ENCODE measurements around the gene VAT1L.
"Not testable (repeated sequence)": the region's sequence is repeated elsewhere in the genome, so short reads cannot be mapped to it uniquely, and the experiment has no call there.

The VAT1L gene

DNA sequence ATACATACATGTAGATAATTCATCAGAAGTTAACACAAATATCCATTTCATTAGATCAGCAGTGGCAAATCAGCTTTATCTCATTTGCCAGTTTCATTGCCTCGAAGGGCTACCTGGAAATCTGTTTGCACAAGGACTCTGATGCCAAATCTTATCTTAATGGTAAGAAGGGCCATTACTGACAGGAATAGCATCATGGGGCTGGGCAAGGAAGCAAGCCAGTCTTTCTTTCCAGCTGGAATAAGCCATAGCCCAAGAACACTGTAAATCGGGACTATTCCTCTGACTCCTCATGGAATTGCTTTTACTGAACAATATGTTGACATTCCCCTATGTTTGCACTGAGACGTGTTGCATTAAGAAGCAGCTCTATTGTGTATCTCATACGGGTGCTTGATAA is 132.6 kb downstream of the VAT1L start:
- no peak for DNase-seq
- in situ Hi-C loops (cut with HindIII; ENCODE audit: low pct_ligation_motif_present, low pct_unique_long_range_greater_than_20kb, low sequenced_read_pairs), result no loop called here

DNA sequence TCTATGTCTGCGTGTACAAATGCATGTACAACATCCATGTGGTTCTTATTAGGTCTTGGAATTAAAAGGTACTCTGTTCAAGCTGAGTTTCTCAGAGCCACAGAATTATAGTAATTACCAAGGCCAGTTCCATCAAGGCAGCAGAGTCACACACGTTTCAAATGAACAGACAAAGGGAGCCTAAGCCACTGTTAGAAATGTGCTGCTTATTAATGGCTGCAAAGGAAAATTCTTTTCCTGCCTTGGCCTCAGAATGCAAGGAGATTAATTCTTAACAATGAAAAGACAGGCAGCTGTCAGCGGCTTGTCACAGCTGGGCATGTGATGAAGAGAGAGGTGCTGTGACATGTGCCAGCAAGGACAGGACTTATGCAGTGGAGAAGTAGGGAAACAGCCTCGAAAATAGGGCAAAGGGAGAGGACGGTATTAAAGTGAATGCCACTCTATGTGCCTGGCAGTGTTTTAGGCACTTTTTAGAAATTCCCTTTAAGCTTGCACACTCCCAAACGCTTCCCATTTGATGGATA is 133.9 kb downstream of the VAT1L start:
- in situ Hi-C loops (cut with HindIII; ENCODE audit: low pct_ligation_motif_present, low pct_unique_long_range_greater_than_20kb, low sequenced_read_pairs), result no loop called here
- DNase-seq, result no peak

DNA sequence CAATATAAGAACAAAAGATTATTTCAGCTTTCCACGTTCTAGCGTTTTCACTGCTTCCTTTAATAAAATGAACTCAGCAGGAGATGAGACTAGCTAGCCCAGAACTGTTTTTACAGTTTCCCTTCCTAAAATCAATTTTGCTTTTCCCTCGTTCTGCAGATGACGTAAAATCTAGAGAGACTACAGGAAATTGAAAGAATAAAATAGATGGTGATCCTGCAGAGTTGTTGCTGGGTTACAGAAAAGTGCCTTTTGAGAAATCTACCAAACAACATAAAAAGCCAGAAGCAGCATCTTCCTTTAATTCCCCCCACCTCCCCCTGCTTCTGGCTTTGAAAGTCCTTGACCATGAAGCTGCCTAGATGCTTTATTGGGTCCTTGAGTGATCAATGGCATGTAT is 137.2 kb downstream of the VAT1L start:
- in situ Hi-C loops (cut with HindIII; ENCODE audit: low pct_ligation_motif_present, low pct_unique_long_range_greater_than_20kb, low sequenced_read_pairs), result no loop called here
- DNase-seq, result no peak

DNA sequence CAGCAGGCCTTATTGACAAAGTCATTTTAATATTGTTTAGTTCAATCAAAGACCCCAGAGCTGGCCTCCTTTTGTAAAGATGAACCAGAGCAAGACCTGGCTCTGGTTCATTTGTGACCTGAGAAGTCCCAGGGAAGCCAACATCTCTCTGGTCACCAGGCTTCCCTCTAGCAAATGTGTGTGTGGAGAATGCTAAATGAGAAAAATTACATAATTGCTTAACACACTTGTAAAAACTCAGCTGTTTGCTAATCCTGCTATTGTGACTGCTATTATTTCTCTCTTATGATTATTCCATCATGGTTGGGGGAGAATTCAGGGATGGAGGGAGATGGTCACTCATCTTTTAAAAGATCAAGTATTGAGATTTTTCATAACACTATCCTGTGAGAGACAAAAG is 139.7 kb downstream of the VAT1L start:
- no peak for DNase-seq
- in situ Hi-C loops (cut with HindIII; ENCODE audit: low pct_ligation_motif_present, low pct_unique_long_range_greater_than_20kb, low sequenced_read_pairs), result no loop called here

DNA sequence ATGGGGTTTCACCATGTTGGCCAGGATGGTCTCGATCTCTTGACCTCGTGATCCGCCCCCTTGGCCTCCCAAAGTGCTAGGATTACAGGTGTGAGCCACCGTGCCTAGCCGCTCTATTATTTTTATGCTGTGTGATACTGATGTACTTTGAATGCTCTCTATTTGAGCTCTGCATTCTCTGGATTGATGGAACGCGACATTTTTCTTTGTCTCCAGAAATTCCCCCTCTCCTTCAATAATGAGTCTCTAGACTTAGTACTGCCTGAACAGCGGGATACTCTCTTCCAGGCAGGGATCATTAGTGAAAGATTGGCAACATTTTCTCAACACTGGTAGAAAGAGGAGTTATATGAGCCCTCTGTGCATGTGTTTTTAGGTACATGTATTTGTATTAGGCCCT is 140.6 kb downstream of the VAT1L start:
- in situ Hi-C loops (cut with HindIII; ENCODE audit: low pct_ligation_motif_present, low pct_unique_long_range_greater_than_20kb, low sequenced_read_pairs), result no loop called here
- no peak for DNase-seq

DNA sequence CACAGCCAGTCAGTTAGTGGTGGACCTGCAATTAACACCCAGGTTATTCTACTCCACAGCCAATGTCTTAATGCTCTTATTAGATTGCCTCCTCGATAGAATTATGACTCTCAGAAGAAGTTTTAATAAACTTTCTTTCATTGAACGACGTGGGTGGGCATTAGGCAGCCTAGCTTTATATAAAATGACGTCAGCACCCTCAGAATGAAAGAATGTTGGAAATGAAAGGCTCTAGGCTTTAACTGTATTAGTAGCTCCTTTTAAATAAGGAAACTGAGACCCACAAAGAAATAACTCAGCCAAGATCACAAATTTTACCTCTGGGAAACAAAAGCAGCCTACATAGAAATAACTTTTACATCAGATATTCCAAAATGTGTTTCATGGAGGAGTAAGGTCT is 142.7 kb downstream of the VAT1L start:
- in situ Hi-C loops (cut with HindIII; ENCODE audit: low pct_ligation_motif_present, low pct_unique_long_range_greater_than_20kb, low sequenced_read_pairs), result no loop called here
- no peak for DNase-seq

DNA sequence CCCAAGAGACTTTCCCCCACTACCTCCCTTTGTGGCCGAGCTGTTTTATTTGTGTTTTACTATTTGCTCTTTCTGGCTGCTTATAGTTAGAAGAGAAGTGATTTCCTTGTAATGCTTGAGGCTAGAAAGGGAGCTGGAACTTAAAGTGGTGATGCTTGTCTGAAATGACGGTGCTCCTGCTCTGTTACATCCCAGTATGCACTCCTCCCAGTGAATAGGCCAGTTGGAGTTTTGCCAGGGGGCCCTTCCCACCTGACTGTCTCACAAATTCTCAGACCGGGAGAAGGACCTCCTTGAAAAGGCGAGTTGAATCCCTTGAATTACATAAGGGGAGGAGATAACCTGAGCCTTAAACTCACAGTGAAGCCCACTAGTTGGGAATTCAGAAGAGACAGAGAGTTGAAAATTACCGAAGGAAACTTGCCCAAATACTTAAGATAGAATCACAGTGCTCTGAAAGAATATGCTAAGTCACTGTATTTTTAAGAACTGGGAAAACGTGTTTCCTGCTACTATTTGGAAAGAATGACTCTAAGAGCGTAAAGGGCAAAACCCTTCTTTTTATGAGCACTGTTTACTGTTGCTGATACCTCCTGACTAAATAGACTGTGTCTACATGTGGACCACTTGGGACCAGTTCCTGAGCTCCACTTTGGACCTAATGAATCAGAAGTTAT is 149.2 kb downstream of the VAT1L start:
- in situ Hi-C loops (cut with HindIII; ENCODE audit: low pct_ligation_motif_present, low pct_unique_long_range_greater_than_20kb, low sequenced_read_pairs), result no loop called here
- DNase-seq, result no peak

DNA sequence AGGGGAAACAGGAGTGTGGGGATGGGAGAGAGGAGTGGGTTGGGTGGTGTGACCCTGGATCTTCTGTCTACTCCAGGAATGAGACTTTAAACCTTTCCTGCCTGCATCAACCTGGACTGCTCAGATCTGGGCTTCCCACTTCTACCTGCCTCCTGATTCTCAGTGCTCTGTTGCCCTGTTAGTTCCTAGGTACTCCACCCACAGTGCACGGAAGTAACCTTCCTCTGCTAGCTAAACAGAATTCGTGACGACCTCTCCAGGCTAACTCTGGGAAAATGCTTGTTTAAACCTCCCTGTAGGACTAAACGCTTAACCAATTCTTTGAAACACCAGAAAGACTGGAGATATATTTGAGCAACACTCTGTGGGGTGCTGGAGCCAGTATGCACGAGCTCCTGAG is 150.5 kb downstream of the VAT1L start:
- no peak for DNase-seq
- in situ Hi-C loops (cut with HindIII; ENCODE audit: low pct_ligation_motif_present, low pct_unique_long_range_greater_than_20kb, low sequenced_read_pairs), result no loop called here

DNA sequence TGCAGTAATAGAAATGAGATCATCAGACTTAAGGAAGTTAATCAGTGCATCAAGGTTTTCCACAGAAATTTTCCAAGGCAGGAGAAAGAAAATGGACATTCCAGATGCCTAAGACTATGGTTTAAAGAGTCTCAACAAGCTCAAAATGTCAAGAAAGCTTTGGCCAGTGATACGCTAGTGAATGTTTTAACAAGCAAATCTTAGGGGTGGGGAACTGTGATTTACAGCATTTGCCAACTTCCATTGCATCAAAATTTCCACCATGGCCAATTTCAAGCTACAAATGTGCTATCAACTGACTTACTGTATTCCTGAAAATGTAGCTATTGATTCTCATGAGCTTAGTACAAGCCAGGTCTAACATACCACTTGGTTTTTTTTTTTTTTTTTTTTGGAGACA is 151.6 kb downstream of the VAT1L start:
- in situ Hi-C loops (cut with HindIII; ENCODE audit: low pct_ligation_motif_present, low pct_unique_long_range_greater_than_20kb, low sequenced_read_pairs), result no loop called here
- no peak for DNase-seq

DNA sequence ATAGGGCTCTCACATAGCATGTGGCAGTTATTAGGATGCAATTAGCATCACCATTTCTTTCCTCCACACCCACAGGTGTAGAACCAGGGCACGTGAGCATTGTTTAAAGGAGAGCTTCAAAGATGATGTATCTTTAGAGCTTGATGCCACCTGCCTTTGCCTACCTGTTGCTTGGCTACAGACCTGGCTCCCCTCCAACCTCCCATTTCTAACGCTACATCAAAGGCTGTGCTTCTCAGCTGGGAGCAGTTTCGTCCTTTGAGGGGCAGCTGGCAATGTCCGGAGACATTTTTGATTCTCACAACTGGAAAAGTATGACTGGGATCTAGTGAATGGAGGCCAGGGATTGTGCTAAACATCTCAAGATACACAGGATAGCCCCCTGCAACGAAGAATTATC is 155.4 kb downstream of the VAT1L start:
- in situ Hi-C loops (cut with HindIII; ENCODE audit: low pct_ligation_motif_present, low pct_unique_long_range_greater_than_20kb, low sequenced_read_pairs), result no loop called here
- DNase-seq, result no peak

DNA sequence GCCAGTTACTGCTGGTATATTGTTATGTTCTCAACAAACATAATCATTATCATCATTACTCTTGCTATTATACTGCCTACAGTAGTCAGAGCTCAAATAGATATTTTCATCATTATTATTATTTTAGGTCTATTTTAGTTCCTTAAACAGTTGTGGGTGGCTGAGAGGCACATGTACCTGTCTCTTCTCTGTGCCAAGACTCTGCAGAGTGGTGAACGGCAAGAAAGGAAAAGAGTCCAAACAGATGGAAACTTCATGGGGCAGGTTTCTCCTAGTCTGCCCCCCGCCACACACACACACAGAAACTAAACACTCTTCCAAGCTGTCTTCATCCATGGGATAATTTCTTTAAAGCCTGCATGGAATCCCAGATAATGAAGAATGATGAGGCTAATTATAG is 156.3 kb downstream of the VAT1L start:
- in situ Hi-C loops (cut with HindIII; ENCODE audit: low pct_ligation_motif_present, low pct_unique_long_range_greater_than_20kb, low sequenced_read_pairs), result no loop called here

DNA sequence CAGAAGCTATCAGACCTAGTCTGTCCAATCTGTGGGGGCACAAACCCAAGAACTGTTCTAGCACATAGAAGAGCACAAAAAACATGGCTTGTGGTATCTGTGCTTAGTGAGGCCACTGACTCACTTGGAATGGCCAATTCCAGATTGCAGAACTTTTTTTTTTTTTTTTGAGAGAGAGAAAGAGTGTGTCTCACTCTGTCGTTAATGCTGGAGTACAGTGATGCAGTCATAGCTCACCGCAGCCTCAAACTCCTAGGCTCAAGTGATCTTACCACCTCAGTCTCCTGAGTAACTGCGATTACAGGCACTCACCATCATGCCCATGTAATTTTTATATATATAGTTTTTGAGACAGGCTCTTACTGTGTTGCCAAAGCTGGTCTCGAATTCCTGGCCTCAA is 156.8 kb downstream of the VAT1L start:
- in situ Hi-C loops (cut with HindIII; ENCODE audit: low pct_ligation_motif_present, low pct_unique_long_range_greater_than_20kb, low sequenced_read_pairs), result no loop called here
- DNase-seq, result no peak

More for the DNA sequence above, 156.3 kb downstream of the VAT1L start:
- no peak for DNase-seq

DNA sequence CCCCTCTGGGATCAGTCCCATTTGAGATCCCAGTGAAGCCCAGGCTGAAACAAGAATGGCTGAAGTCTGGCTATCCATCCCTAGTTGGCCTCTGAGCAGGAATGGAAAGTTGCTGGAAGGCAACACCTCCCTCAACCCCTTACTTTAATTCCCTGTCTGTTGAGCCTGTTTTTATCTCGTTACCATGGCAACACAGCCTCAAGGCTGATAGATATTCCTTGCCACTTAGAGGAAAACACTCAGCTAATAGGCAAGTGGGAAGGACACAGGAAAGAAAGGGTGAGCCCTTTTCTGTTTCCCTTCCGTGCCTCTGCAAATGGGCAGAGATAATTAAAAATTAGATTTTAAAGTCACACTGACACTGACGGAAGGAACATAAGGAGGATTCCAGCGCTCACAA is 158.5 kb downstream of the VAT1L start:
- in situ Hi-C loops (cut with HindIII; ENCODE audit: low pct_ligation_motif_present, low pct_unique_long_range_greater_than_20kb, low sequenced_read_pairs), result no loop called here
- no peak for DNase-seq

DNA sequence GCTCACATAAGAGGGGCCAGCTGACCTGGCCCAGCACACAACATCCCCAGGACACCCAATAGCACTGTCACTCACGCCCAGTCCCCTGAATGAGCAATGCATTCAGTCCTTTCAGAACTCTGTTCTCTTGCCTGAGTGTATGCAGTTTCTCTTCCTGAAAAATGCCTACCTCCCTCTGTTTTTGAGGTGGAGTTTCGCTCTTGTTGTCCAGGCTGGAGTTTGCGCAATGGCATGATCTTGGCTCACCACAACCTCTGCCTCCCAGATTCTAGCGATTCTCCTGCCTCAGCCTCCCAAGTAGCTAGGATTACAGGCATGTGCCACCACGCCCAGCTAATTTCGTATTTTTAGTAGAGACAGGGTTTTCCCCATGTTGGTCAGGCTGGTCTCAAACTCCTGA is 159.2 kb downstream of the VAT1L start:
- in situ Hi-C loops (cut with HindIII; ENCODE audit: low pct_ligation_motif_present, low pct_unique_long_range_greater_than_20kb, low sequenced_read_pairs); DNase-seq: not testable (repeated sequence)

DNA sequence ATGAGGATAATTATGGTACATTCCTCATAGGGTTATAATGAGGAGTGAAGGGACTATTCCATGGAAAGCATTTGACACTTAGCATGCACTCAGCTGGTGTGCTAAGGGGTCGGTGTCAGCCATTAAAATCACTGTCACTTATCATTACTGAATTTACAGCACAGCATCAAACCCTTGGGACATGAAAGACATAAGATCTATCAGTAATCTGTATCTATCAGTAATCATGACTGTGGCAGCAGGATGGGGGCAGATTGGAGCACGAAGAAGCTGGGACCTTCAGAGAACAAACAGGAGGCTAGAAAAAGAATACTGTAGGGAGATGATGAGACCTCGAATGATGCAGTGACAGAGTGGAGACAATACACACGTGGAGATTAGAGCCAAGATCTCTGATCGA is 160.5 kb downstream of the VAT1L start:
- DNase-seq, result no peak
- in situ Hi-C loops (cut with HindIII; ENCODE audit: low pct_ligation_motif_present, low pct_unique_long_range_greater_than_20kb, low sequenced_read_pairs), result no loop called here

DNA sequence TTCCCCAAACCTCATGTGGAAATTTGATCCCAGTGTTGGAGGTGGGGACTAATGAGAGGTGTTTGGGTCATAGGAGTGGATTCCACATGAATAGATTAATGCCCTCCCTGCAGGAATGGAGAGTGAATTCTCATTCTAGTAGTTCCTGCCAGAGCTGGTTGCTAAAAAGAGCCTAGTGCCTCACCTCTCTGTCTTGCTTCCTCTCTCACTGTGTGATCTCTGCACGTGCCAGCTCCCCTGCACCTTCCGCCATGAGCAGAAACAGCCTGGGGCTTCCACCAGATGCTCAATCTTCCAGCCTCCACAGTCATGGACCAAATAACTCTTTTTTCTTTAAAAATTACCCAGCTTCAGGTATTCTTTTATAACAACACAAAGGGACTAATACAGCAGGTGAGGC is 161.1 kb downstream of the VAT1L start:
- in situ Hi-C loops (cut with HindIII; ENCODE audit: low pct_ligation_motif_present, low pct_unique_long_range_greater_than_20kb, low sequenced_read_pairs), result no loop called here
- DNase-seq, result no peak

DNA sequence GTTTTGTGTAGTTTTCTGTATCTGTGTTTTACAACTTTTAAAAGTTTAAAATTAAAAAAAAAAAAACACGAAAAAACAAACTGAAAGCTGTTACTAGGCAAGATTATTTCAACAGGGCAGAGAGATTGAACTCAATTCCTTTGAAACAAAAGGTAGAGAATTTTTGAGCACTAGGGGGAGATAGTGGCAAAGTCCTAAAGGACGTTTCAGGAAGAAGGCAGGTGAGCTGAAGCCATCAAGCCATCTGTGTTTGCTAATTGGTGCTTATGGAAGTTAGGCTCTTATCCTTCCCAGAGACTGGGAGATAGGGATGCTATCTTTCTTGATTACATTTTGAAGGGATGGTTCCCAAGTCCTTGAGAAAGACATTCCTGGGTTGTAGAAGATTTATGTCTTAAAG is 163.4 kb downstream of the VAT1L start:
- in situ Hi-C loops (cut with HindIII; ENCODE audit: low pct_ligation_motif_present, low pct_unique_long_range_greater_than_20kb, low sequenced_read_pairs), result no loop called here

DNA sequence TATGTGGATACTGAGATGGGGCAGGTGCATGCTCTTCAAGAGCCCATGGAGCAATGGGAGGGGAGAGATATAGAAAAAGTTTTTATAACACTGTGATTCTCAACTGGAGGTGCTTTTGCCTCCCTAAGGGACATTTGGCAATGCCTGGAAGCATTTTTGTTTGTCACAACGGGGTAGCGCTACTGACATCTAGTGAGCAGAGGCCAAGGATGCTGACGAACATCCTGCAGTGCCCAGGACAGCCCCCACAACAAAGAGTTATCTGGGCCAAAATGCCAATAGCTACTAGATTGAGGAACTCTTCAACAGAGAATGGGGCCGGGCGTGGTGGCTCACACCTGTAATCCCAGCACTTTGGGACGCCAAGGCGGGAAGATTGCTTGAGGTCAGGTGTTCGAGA is 166.8 kb downstream of the VAT1L start:
- in situ Hi-C loops (cut with HindIII; ENCODE audit: low pct_ligation_motif_present, low pct_unique_long_range_greater_than_20kb, low sequenced_read_pairs), result no loop called here
- DNase-seq, result no peak

More for the DNA sequence above, 163.4 kb downstream of the VAT1L start:
- peak; percentile 39 for DNase-seq

DNA sequence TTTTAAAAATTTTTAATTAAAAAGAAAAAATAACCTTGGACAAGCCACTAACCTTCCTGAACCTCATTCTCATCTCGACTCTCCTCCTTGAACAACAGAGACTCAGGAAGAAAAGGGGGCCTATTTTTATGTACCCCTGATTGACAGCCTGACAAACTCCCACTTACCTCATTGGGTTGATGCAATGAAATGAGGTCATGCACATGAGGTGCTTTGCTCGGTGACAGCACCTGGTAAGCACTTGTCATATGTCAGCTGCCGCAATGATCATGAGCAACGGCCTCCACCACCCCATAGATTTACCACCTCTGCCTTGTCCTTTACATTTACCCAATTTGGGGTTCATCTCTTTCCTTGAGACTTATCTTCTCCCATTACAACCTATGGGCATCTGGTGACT is 167.9 kb downstream of the VAT1L start:
- no peak for DNase-seq
- in situ Hi-C loops (cut with HindIII; ENCODE audit: low pct_ligation_motif_present, low pct_unique_long_range_greater_than_20kb, low sequenced_read_pairs), result no loop called here

DNA sequence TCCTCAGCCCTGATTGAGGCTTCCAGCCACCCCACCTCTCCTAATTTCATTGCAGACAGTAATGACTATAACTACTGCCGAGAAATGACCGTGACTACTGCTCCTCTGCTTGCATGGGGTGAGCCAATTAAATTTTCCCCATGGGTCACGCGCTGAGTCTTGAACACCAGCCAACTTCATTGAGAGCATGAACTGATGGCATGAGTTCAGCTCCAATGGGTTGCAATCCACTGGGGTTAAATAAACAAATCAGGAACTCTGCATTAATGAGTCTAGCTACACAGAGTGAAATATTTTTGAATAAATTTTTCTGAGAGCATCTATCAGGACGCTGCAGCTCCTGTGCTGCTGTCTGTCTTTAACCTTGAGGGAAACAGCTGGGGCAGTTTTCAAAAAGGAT is 172.4 kb downstream of the VAT1L start:
- no peak for DNase-seq
- in situ Hi-C loops (cut with HindIII; ENCODE audit: low pct_ligation_motif_present, low pct_unique_long_range_greater_than_20kb, low sequenced_read_pairs), result no loop called here

DNA sequence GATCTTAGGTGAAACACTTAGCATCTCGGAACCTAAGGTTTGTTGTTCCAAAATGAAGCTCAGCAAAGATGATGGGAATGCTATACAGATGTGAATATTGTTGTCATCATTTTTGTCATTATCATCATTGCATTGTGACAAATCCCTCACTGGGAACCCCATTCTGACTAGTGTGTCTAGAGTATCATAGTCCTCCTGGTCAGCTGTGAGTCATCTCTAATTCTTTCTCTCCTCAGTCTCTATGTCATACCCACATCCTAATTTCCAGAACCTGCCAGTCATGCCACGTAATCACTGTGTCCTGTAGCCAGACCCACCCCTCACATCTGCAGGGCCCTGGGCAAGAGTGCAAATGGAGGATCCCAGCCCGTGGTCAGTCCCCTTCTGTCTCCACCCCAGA is 173.4 kb downstream of the VAT1L start:
- in situ Hi-C loops (cut with HindIII; ENCODE audit: low pct_ligation_motif_present, low pct_unique_long_range_greater_than_20kb, low sequenced_read_pairs), result no loop called here
- DNase-seq, result no peak

All from ACHN (cell line).